ENCODE results near the gene CCNI.
"Not testable (repeated sequence)": the region's sequence is repeated elsewhere in the genome, so short reads cannot be mapped to it uniquely, and the experiment has no call there.

CCNI gene

DNA sequence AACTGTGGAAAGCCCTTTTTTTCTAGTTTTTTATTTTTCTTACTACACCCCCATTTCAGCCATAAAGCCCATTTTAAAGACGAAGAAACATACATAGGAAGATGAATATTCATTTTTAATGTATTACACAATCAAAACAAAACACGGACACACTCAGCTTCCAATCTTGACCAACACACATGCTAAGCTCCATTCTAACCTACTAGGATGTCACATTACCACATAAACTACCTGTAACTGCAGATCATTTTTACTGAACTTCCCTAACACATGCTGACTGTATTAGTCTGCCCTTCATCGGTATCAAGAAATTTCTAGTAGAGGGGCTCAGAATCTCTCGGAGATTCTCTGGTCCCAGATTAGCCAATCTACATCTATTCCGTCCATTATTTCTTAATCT lies 1.8 kb downstream of the CCNI start:
- TF ChIP-seq, protein P1, sequence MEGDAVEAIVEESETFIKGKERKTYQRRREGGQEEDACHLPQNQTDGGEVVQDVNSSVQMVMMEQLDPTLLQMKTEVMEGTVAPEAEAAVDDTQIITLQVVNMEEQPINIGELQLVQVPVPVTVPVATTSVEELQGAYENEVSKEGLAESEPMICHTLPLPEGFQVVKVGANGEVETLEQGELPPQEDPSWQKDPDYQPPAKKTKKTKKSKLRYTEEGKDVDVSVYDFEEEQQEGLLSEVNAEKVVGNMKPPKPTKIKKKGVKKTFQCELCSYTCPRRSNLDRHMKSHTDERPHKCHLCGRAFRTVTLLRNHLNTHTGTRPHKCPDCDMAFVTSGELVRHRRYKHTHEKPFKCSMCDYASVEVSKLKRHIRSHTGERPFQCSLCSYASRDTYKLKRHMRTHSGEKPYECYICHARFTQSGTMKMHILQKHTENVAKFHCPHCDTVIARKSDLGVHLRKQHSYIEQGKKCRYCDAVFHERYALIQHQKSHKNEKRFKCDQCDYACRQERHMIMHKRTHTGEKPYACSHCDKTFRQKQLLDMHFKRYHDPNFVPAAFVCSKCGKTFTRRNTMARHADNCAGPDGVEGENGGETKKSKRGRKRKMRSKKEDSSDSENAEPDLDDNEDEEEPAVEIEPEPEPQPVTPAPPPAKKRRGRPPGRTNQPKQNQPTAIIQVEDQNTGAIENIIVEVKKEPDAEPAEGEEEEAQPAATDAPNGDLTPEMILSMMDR (IDR thresholded peaks at IDR 0.05; ENCODE audit: insufficient read depth, missing control alignments), result no peak
- DNase-seq (ENCODE audit: insufficient read length, low spot score) (no peak), FAIRE-seq (no peak)

DNA sequence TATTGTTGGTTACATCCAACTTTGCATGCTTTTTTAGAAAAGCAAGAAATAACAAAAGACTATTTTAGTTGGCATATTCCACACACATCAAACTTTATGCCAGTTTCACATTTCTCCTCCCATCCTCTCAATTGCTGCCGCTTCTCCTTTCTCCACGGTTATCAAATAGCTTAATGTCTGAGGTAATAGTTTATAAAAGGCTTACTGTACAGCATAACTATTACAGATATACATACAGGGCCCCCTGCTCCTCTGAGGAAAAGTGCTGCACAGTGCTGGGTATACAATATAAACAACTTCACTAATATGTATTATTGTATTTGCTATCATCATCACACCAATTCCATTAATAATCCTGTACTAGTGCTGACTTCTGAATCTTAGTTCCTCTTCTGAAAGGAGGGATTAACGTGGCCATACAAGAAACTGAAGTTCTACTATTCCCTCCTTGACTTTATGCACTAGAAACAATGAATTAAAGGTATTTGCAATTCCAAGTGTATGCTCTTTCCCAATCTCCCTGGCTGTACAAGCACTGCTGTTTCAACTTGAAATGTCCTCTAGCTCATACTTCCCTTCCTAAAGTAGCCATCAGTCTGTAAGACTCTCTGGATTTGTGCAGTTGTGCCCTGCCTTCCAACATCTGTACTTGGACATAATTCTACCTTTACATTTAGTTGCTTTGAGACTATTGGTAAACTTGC lies 2.5 kb downstream of the CCNI start:
- no peak for FAIRE-seq
- TF ChIP-seq, protein P1 (IDR thresholded peaks at IDR 0.05; ENCODE audit: insufficient read depth, missing control alignments), result no peak

DNA sequence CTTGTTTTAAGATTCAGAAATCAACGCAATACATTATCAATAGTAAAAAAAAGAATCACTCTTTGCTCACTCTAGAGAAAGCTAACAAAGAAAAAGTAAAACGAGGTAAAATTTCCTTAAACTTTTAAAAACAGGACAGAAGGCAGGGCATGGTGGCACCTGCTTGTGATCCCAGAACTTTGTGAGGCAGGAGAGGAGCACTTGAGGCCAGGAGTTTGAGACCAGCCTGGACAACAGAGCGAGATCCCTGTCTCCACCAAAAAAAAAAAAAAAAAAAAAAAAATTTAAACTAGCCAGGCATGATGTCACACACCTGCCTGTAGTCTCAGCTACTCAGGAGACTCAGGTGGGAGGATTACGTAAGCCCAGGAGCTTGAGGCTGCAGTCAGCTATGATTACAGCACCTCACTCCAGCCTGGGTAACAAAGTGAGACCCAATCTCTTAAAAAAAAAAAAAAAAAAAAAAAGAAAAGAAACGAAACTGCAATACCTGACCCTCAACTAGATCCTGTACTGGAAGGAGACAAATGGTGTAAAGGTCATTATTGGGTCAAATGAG lies 3.5 kb downstream of the CCNI start:
- no peak for DNase-seq (ENCODE audit: insufficient read length, low spot score)
- no peak for FAIRE-seq
- TF ChIP-seq, protein P1 (IDR thresholded peaks at IDR 0.05; ENCODE audit: insufficient read depth, missing control alignments), result no peak

More for the DNA sequence above, 2.5 kb downstream of the CCNI start:
- no peak for DNase-seq (ENCODE audit: insufficient read length, low spot score)

DNA sequence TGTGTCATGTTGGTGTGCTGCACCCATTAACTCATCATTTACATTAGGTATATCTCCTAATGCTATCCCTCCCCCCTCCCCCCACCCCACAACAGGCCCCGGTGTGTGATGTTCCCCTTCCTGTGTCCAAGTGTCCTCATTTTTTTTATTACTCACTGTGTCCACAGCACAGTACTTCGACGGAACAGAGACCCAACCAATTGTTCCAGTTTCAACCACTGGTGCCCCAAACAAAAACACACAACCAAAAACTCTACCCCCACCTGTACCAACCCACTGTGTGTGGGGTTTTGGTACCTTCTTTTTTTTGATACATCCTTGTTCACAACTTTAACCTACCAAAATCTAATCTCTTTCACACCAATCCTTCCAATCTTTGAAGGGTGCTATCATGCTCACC lies 6.3 kb downstream of the CCNI start:
- FAIRE-seq; DNase-seq (ENCODE audit: insufficient read length, low spot score): not testable (repeated sequence)

DNA sequence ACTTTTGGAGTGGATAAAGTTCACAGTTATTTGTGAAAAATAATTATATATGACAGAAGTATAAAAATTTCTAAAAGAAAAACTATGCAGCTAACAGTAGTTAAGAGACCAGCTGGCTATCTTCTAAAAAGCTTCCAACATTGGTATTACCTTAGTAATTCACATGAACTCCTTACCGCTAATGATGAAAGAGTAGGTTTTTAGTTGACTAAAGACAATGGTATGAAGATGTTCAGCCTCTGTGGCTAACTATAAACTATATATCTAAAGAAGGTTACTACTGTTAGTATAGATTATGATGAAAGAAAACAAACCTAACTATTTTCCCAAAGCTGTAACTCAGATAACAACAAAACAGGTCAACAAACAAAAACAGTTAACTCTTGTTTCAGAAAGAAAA lies 10.4 kb downstream of the CCNI start:
- DNase-seq (ENCODE audit: insufficient read length, low spot score), result no peak
- TF ChIP-seq, protein P1 (IDR thresholded peaks at IDR 0.05; ENCODE audit: insufficient read depth, missing control alignments), result no peak
- FAIRE-seq, result no peak

DNA sequence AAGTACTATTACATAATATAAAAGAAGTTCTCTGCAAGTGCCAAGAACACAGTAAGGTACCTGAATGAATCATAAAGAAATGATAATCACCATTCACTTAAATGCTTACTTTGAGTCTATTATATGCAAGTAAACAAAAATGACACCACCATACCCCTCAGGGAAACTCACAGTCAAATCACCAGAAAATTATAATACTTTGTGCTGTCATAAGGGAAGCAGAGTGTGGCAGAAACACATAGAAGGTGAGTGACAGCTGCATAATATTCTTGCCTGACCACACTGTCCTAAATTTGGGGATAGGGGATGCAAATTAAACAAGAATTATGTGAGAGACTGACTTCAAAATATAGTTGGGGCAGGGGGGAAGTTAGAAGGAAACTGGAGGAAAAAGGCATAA lies 12.9 kb downstream of the CCNI start:
- TF ChIP-seq, protein P1 (IDR thresholded peaks at IDR 0.05; ENCODE audit: insufficient read depth, missing control alignments), result no peak
- DNase-seq (ENCODE audit: insufficient read length, low spot score), result no peak
- FAIRE-seq, result no peak

DNA sequence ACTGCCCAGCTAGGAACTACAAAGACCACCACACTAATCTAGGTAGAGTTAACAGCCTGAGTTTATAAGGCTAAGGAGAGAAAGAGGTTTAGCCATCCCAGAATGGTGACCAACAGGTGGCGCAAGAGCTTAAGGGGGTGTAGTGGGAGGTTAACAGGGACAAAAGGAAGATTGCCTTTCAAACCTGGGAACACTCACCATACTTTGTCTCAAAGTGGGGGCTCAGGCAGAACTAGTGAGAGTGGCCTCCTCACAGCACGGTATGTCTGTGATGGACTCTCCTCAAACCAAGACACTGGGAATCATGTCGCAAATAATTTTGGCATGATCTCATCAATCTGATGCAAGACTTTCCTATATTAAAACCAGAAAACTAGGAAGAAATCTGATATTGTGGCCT lies 23.4 kb downstream of the CCNI start:
- no peak for DNase-seq (ENCODE audit: insufficient read length, low spot score)
- no peak for FAIRE-seq
- TF ChIP-seq, protein P1 (IDR thresholded peaks at IDR 0.05; ENCODE audit: insufficient read depth, missing control alignments), result peak; percentile 61

Measured in D721Med (cell line).